GM18909 (cell line): ENCODE data around the gene NINJ1.

Experiments used
- ATAC-seq: cut with Tn5 transposase; IDR thresholded peaks from one replicate; pipeline ENCODE4 v1.9.1; 2021; ENCODE audit warnings: mild to moderate bottlenecking; ENCODE audit not compliant: unreplicated experiment, poor library complexity

Gene NINJ1

DNA sequence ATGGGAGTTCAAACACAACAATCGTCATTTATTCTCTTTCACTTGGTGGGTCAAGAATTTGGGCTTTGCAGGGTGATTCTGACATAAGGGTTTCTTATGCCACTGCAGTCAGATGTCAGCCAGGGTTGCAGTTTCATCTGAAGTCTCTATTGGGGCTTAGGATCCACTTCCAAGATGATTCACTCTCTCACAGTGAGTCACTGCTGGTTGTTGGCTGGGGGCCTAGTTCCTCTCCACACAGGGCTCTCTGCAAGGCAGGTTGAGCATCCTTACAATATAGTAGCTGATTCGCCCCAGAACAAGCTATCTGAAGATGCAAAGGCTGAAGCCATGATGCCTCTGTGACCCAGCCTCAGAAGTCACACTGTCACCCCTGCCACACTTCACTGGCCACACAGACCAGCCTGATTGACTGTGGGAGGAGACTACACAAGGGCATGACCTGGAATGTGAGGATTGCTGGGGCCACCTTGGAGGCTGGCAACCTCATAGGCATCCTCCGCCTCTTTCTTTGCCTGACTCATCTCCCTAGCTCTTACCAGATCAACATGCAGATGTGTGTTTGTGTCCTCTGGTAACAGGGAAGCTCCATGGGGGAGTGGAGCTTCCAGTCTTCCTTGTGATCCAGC is 42.5 kb downstream of the NINJ1 start:
- ATAC-seq, result no peak

GRCh38 chr9:93091056-93091452 is 43.0 kb downstream of the NINJ1 start:
- ATAC-seq, result no peak

- no peak for ATAC-seq
These were observed 43.9 kb downstream of the NINJ1 start for GRCh38 chr9:93090091-93090655.

- no peak for ATAC-seq
These were observed 44.5 kb downstream of the NINJ1 start for GRCh38 chr9:93089481-93089991.

GRCh38 chr9:93089024-93089423 is 45.0 kb downstream of the NINJ1 start:
- ATAC-seq, result no peak

DNA sequence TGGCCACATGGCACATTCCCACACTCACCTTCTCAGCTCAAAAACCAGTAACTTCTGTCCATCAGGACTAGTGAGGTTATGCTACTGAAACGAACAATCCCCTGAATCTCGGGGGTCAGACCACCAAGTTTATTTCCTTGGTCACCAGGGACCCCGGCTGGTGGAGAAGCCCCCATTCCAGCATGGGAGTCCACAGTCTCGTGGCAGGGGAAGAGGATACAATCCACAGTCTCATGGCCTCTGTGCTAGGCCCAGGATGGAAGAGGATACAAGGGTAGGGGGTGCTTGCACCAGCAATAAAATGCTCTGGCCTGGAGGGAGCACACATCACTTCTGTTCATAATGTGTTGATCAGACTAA is 45.4 kb downstream of the NINJ1 start:
- no peak for ATAC-seq

- no peak for ATAC-seq
These were observed 45.9 kb downstream of the NINJ1 start for GRCh38 chr9:93087971-93088655.

DNA sequence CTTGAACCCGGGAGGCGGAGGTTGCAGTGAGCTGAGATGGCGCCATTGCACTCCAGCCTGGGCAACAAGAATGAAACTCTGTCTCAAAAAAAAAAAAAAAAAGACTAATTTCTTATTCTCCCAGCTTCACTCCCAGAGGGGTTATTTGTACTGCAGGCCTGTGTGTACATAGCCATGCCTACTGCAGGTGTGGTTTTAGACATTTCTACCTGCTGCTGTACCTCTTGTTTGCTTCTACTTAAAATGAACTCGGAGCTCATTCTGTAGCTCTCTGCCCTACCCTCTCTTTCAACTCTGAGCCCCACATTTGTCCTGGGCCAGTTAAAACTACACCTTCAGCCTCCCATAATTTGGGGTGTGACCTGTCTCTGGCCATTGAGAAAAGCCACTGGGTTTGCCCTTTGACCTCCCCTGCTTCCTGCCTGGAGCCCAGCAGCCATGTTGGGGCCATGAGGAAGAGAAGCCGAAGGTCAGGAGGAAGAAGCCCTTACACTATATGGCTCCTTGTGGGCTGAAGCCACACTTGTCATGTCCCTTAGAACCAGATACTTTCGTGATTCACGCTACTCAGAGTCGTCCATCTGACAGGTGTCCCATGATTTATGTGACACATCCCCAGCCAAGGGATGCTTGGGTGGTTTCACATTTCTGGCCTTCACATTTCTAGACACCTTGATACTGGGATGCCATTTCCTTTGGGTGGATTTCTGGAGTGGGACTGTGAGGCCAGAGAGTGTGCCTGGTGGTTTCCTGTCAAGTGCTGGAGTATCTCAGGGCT is 47.4 kb downstream of the NINJ1 start:
- ATAC-seq, result no peak

- ATAC-seq, result no peak
These were observed 48.4 kb downstream of the NINJ1 start for GRCh38 chr9:93085676-93086075.

DNA sequence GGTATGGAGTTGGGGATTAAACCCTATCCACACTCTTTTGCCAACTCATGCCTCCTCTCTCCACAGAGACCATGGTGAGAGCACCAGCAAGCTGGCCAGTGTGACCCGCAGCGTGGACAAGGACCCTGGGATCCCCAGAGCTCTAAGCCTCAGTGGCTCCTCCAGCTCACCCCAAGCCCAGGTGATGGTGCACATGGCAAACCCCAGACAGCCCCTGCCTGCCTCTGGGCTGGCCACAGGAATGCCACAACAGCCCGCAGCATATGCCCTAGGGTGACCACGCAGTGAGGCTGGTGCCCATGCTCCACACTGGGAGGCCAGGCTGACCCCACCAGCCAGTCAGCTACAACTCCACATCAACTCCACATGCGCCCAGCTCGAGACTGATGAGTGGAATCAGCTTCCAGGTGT is 49.6 kb downstream of the NINJ1 start:
- ATAC-seq, result no peak

DNA sequence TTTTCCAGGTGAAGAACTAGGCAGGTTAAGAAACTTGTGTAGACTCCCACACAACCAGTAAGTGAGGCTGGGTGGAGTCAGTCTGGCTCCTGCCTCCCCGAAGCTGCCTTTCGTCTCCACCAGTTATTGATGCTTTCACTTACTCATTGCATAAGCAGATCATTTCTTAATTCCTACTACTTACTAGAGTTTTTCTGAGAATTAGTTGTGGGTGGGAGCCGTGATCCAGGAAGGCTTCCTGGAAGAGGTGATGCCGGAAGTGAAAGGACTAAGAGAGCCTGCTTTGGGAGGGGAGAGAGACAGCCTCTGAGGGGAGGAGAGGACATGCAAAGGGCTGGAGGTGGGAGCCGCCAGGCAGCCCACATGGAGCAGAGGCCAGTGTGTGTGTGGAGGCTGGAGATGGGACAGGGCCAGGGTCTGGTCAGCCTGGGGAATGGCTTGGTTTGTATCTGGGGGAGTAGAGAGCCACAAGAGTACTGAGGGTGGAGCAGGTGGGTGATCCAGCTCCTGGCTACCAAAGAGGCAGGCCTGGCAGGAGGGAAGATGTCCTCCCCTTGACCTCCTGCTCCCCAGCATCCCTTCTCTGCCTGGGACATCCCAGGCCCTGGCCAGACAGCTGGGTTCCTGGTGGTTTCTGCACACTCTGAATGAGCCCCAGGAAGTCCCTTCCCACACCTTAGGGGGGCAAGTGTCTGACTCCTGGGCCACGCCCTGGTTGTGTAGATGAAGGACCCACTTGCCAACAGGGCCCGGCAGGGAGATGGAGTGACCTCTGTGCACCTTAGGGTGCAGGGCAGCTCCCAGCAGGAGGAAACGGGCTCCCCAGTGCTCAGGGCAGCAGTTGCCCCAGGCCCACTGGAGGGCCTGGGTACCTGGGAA is 50.2 kb downstream of the NINJ1 start:
- no peak for ATAC-seq

- ATAC-seq, result no peak
These were observed 51.1 kb downstream of the NINJ1 start for GRCh38 chr9:93082841-93083411.

GRCh38 chr9:93081931-93082330 is 52.1 kb downstream of the NINJ1 start:
- ATAC-seq, result no peak

DNA sequence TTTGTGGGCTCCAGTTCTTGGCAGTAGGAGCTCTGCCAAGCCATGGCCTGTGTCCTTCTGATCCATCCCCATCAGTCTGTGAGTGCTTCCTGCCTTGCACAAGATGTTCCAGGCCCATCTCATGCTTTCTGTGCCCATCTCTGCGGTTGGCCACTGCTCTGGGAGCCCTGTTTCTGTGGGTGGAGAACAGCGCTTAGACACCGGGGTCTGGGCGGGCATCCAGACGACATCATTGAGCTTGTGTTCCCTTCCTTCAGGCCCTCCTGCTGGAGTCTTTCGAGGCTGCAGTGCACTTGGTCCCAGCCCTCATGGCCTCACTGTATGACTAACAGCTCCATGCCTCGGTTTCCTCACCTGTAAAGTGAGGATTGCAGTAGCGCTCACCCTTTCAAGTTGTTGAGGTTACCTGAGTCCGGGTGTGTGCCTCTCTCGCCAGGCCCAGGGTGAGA is 52.9 kb downstream of the NINJ1 start:
- ATAC-seq, result no peak

GRCh38 chr9:93080406-93080805 is 53.6 kb downstream of the NINJ1 start:
- ATAC-seq, result no peak

DNA sequence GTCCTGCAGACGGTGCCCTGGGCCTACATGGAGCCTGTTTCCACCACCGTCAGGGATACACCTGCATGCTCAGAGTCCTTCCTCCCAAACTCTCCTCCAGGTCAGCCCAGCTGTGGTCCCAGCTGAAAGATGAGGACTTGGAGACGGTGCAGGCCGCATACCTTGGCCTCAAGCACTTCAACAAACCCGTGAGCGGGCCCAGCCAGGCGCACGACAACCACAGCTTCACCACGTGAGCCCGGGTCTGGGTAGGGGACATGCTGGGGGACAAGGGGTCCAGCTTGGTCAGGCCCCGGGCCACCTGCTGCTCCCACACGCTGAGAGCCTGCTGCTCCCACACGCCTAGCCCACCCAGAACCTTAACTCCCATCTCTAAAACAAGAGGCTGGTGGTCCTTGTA is 54.7 kb downstream of the NINJ1 start:
- no peak for ATAC-seq

DNA sequence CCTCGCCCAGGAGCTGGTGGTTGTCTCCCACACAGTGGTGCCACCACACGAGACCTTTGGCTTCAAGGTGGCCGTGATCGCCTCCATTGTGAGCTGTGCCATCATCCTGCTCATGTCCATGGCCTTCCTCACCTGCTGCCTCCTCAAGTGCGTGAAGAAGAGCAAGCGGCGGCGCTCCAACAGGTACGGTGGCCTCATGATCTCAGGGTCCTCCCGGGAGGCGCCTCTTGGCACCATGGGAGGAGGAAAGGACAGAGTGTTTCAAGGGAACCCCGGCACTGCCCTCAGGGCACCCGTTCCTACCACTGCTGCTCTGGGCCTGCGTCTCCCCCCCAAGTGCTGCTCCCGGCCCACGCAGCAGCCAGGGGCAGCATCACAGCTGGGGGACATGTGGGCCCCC is 56.2 kb downstream of the NINJ1 start:
- no peak for ATAC-seq

GRCh38 chr9:93077367-93077766 is 56.7 kb downstream of the NINJ1 start:
- ATAC-seq, result no peak

DNA sequence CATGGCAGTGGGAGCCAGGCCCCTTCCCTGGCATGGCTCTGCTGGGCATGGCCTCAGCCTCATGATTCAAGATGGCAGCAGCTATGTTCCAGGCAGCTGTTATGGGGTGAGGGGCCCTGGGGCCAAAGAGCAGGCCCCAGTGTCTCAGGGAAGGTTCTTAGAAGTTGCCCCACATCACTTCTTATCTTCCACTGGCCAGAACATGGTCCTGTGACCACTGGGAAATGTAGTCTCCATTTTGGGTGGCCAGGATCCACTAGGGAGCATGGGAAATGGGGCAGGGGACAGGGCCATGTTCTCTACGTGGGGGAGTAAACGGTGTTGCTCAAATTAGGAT is 57.3 kb downstream of the NINJ1 start:
- no peak for ATAC-seq
